ENCODE data around the gene MALSU1. TPM values are rescaled to one million over a fixed set of nuclear protein-coding genes. Genes with fewer than 3 reads are reported as not detected.
A peak's percentile ranks its signal among the peaks of the same experiment; 100 is the strongest.

The MALSU1 gene
- total RNA-seq, 1 experiment from 2014 or later: 92.1 TPM

DNA sequence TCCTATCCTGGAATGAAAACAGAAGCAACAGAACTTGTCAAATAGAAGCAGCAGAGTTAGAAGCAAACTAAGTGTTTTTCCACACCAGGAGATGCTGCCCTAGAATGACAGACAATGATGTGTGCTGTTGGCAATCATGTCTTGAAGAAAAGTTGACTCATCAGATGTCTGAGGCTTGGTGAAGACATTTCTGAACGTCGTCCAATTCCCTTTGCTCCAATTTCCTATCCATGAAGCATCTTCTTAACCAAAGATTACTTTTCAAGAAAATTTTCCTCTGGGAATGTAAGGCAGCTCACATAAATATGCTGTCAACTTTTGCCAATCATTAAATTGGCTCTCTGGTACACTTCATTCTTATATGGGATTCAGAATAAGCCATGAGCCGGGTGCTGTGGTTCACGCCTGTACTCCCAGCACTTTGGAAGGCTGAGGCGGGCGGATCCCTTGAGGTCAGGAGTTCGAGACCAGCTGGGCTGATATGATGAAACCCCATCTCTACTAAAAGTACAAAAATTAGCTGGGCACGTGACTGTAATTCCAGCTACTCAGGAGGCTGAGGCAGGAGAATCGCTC, 34.6 kb downstream of the MALSU1 start:
- Histone ChIP-seq H3K27me3 (replicated peaks; ENCODE audit: insufficient read depth, low read depth, low read length, poor library complexity) (no peaks in the 10 kb centered on the region), H3K4me1 (ENCODE audit: insufficient read depth, low read length, poor library complexity, severe bottlenecking) (peaks cover 46% of the 10 kb centered on the region), H3K27ac (ENCODE audit: low read depth, low read length, poor library complexity, severe bottlenecking) (peak overlapping the region; percentile 49), H3K4me3 (ENCODE audit: low read depth, low read length, poor library complexity, severe bottlenecking) (no peak overlapping the region), H3K9me3 (ENCODE audit: low read depth, low read length, poor library complexity, severe bottlenecking) (peaks cover 10% of the 10 kb centered on the region), H3K36me3 (ENCODE audit: insufficient read depth, low read length, poor library complexity, severe bottlenecking) (peaks cover 43% of the 10 kb centered on the region)
- POLR2A ChIA-PET (ENCODE audit: low non-redundant PET): no interaction called here
- peak; percentile 70 for DNase-seq (ENCODE audit: low spot score)
- BruUV-seq (replicated peaks): no TSS peak
- intact Hi-C loops (cut with micrococcal nuclease; ENCODE audit: unreplicated experiment): no loop called here
- CTCF ChIA-PET: no interaction called here
- TF ChIP-seq EZH2 (IDR thresholded peaks at IDR 0.05; ENCODE audit: borderline replicate concordance, low read depth, low read length, poor library complexity, severe bottlenecking): no peak
- TF ChIP-seq, protein P1, sequence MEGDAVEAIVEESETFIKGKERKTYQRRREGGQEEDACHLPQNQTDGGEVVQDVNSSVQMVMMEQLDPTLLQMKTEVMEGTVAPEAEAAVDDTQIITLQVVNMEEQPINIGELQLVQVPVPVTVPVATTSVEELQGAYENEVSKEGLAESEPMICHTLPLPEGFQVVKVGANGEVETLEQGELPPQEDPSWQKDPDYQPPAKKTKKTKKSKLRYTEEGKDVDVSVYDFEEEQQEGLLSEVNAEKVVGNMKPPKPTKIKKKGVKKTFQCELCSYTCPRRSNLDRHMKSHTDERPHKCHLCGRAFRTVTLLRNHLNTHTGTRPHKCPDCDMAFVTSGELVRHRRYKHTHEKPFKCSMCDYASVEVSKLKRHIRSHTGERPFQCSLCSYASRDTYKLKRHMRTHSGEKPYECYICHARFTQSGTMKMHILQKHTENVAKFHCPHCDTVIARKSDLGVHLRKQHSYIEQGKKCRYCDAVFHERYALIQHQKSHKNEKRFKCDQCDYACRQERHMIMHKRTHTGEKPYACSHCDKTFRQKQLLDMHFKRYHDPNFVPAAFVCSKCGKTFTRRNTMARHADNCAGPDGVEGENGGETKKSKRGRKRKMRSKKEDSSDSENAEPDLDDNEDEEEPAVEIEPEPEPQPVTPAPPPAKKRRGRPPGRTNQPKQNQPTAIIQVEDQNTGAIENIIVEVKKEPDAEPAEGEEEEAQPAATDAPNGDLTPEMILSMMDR (conservative IDR thresholded peaks at IDR 0.05; ENCODE audit: low read depth, low read length): no peak

- peak; percentile 56 for DNase-seq (ENCODE audit: low spot score)
- CTCF ChIA-PET: no interaction called here
- BruUV-seq (replicated peaks): no TSS peak
- Histone ChIP-seq H3K27ac (ENCODE audit: low read depth, low read length, poor library complexity, severe bottlenecking) (peak overlapping the region; percentile 49), H3K9me3 (ENCODE audit: low read depth, low read length, poor library complexity, severe bottlenecking) (peaks cover 10% of the 10 kb centered on the region), H3K4me1 (ENCODE audit: insufficient read depth, low read length, poor library complexity, severe bottlenecking) (peaks cover 46% of the 10 kb centered on the region), H3K27me3 (replicated peaks; ENCODE audit: insufficient read depth, low read depth, low read length, poor library complexity) (no peaks in the 10 kb centered on the region), H3K36me3 (ENCODE audit: insufficient read depth, low read length, poor library complexity, severe bottlenecking) (peaks cover 45% of the 10 kb centered on the region), H3K4me3 (ENCODE audit: low read depth, low read length, poor library complexity, severe bottlenecking) (no peak overlapping the region)
- TF ChIP-seq, protein P1 (conservative IDR thresholded peaks at IDR 0.05; ENCODE audit: low read depth, low read length): no peak
- no peak for TF ChIP-seq EZH2 (IDR thresholded peaks at IDR 0.05; ENCODE audit: borderline replicate concordance, low read depth, low read length, poor library complexity, severe bottlenecking)
- POLR2A ChIA-PET (ENCODE audit: low non-redundant PET): no interaction called here
- intact Hi-C loops (cut with micrococcal nuclease; ENCODE audit: unreplicated experiment): no loop called here
Observed at GRCh38 chr7:23334482-23335056, 35.4 kb downstream of the MALSU1 start.

DNA sequence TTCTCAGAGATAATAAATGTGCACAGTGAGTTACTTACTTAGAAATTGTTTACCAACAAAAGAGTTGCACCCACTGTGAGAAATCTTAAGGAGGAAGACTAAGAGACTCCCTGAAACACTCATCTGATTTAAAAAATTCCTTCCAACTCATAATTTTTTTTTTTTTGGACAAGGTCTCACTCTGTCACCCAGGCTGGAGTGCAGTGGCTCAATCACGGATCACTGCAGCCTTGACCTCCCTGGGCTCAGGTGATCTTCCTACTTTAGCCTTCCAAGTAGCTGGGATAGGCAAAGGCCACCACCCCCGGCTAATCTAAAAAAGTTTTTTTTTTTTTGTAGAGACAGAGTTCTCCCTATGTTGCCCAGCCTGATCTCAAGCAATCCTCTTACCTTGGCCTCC, 36.0 kb downstream of the MALSU1 start:
- peaks cover 46% of the 10 kb centered on the region for H3K4me1 ChIP-seq (ENCODE audit: insufficient read depth, low read length, poor library complexity, severe bottlenecking)
- ChIA-PET CTCF (no interaction called here), POLR2A (ENCODE audit: low non-redundant PET) (no interaction called here)
- peaks cover 48% of the 10 kb centered on the region for H3K36me3 ChIP-seq (ENCODE audit: insufficient read depth, low read length, poor library complexity, severe bottlenecking)
- peak overlapping the region; percentile 49 for H3K27ac ChIP-seq (ENCODE audit: low read depth, low read length, poor library complexity, severe bottlenecking)
- H3K9me3 ChIP-seq (ENCODE audit: low read depth, low read length, poor library complexity, severe bottlenecking): peaks cover 10% of the 10 kb centered on the region
- no peak overlapping the region for H3K4me3 ChIP-seq (ENCODE audit: low read depth, low read length, poor library complexity, severe bottlenecking)
- DNase-seq (ENCODE audit: low spot score): no peak
- intact Hi-C loops (cut with micrococcal nuclease; ENCODE audit: unreplicated experiment): no loop called here
- H3K27me3 ChIP-seq (replicated peaks; ENCODE audit: insufficient read depth, low read depth, low read length, poor library complexity): no peaks in the 10 kb centered on the region
- TF ChIP-seq, protein P1 (conservative IDR thresholded peaks at IDR 0.05; ENCODE audit: low read depth, low read length): no peak
- TF ChIP-seq EZH2 (IDR thresholded peaks at IDR 0.05; ENCODE audit: borderline replicate concordance, low read depth, low read length, poor library complexity, severe bottlenecking): no peak
- BruUV-seq (replicated peaks): no TSS peak

All from A673 (cell line).